ENCODE measurements around the gene HAPLN3. TPM values are rescaled to one million over a fixed set of nuclear protein-coding genes. Genes with fewer than 3 reads are reported as not detected.
A peak's percentile ranks its signal among the peaks of the same experiment; 100 is the strongest.

Gene HAPLN3
- total RNA-seq, 1 experiment from 2014 or later: 42.4 TPM

- TF ChIP-seq CTCF (conservative IDR thresholded peaks at IDR 0.05): no peak
- Histone ChIP-seq H3K23ac (ENCODE audit: insufficient read length, low read depth, low read length) (no peak overlapping the region), H2BK20ac (ENCODE audit: low read depth, low read length, poor library complexity, severe bottlenecking) (no peak overlapping the region), H3K79me2 (ENCODE audit: insufficient read depth, low read length) (no peaks in the 10 kb centered on the region), H3T11ph (ENCODE audit: low read length) (no peak overlapping the region), H4K5ac (ENCODE audit: insufficient read length, low read depth, low read length) (no peak overlapping the region), H2AFZ (ENCODE audit: low read length) (no peak overlapping the region), H3K79me1 (ENCODE audit: insufficient read depth, low read depth, low read length, poor library complexity, severe bottlenecking) (no peaks in the 10 kb centered on the region), H3K9ac (ENCODE audit: extremely low read depth, insufficient read length, low read length) (no peak overlapping the region), H3K27ac (ENCODE audit: insufficient read length, low read depth, low read length) (no peak overlapping the region), H3K4me1 (ENCODE audit: insufficient read depth, low read length) (no peaks in the 10 kb centered on the region), H3K4ac (ENCODE audit: low read depth, low read length) (no peak overlapping the region), H4K20me1 (ENCODE audit: control insufficient read depth, insufficient read depth, insufficient read length) (no peaks in the 10 kb centered on the region), H4K8ac (replicated peaks; ENCODE audit: insufficient read length, low read depth, low read length) (no peak overlapping the region), H3K18ac (ENCODE audit: insufficient read length, low read depth, low read length) (no peak overlapping the region), H3K56ac (ENCODE audit: insufficient read length, low read depth, low read length) (no peak overlapping the region), H3K23me2 (ENCODE audit: insufficient read length, low read depth, low read length, poor library complexity, severe bottlenecking) (no peaks in the 10 kb centered on the region), H2BK12ac (ENCODE audit: insufficient read length, low read depth, low read length) (no peak overlapping the region), H3K27me3 (ENCODE audit: insufficient read depth, low read length) (no peaks in the 10 kb centered on the region), H2BK5ac (ENCODE audit: insufficient read length, low read length) (no peak overlapping the region), H2BK120ac (ENCODE audit: low read depth, low read length, poor library complexity, severe bottlenecking) (no peak overlapping the region), H3K9me3 (ENCODE audit: control insufficient read depth, low read depth, low read length) (no peaks in the 10 kb centered on the region), H3K4me2 (ENCODE audit: insufficient read depth, insufficient read length, low read length) (no peak overlapping the region), H2BK15ac (ENCODE audit: low read depth, low read length) (no peak overlapping the region), H2AK5ac (ENCODE audit: insufficient read length, low read length) (no peak overlapping the region), H4K91ac (ENCODE audit: insufficient read length, low read depth, low read length) (no peak overlapping the region), H3K14ac (ENCODE audit: insufficient read depth, low read length) (no peak overlapping the region)
- DNase-seq: no peak
- H3K27ac Mint-ChIP-seq: peak overlapping the region in 1 of 3 experiments; percentile 21; a peak in 1 of 7 replicates
- H3K9me3 Mint-ChIP-seq: peaks cover 0 to under 1% of the 10 kb centered on the region in 2 experiments; a peak in 1 of 5 replicates
- no peaks in the 10 kb centered on the region; a peak in 1 of 7 replicates for H3K36me3 Mint-ChIP-seq (ENCODE audit: insufficient read depth in 1 of 3, low read depth in 3 of 3)
- H3K4me3 Mint-ChIP-seq: no peak overlapping the region
- H3K27me3 Mint-ChIP-seq (ENCODE audit: low read depth): peaks cover 19% of the 10 kb centered on the region
- H3K4me1 Mint-ChIP-seq: no peaks in the 10 kb centered on the region
- WGBS (ENCODE audit: extremely low coverage, insufficient read length, low lambda C conversion rate): no CpG with 5 or more reads among the region's 7 CpGs
Measured at GRCh38 chr15:88860212-88860611, 35.1 kb downstream of the HAPLN3 start.
